ENCODE data around the gene DHX38. TPM values are rescaled to one million over a fixed set of nuclear protein-coding genes. Genes with fewer than 3 reads are reported as not detected.

DHX38 gene
- total and polyA plus RNA-seq, 2 of the 13 experiments (the other 11 are each of a cell fraction or from before 2014, with no cell fraction given): 54.4 to 85.9 TPM

- TF ChIP-seq HMGXB4 (CRISPR knock-in tag; IDR thresholded peaks at IDR 0.05; ENCODE audit: borderline replicate concordance in 1 of 2, low read depth in 1 of 2) (peak; percentile 53 to 70; a peak in 3 of 4 replicates), ZUFSP (CRISPR knock-in tag; IDR thresholded peaks at IDR 0.05; ENCODE audit: borderline replicate concordance) (no peak), KDM1A (CRISPR knock-in tag; IDR thresholded peaks at IDR 0.05) (no peak), REL (CRISPR knock-in tag; conservative IDR thresholded peaks at IDR 0.05) (no peak), KAT7 (CRISPR knock-in tag; IDR thresholded peaks at IDR 0.05; ENCODE audit: borderline replicate concordance) (peak; percentile 81), GMEB1 (CRISPR knock-in tag; IDR thresholded peaks at IDR 0.05; ENCODE audit: borderline replicate concordance) (peak; percentile 86), ZC3H13 (CRISPR knock-in tag; IDR thresholded peaks at IDR 0.05) (no peak), PLSCR1 (CRISPR knock-in tag; IDR thresholded peaks at IDR 0.05; ENCODE audit: borderline replicate concordance) (no peak), HNF1B (CRISPR knock-in tag; IDR thresholded peaks at IDR 0.05) (peak; percentile 87), ZNF10 (CRISPR knock-in tag; IDR thresholded peaks at IDR 0.05; ENCODE audit: borderline replicate concordance, low read depth) (no peak), KDM5B (CRISPR knock-in tag; IDR thresholded peaks at IDR 0.05; ENCODE audit: borderline replicate concordance) (peak; percentile 69), ZNF256 (CRISPR knock-in tag; conservative IDR thresholded peaks at IDR 0.05) (0 out of 2 replicates have a peak, but pooled peaks have one; percentile 48), ZNF652 (CRISPR knock-in tag; IDR thresholded peaks at IDR 0.05; ENCODE audit: borderline replicate concordance, low read depth) (peak; percentile 10; the same call in 1 of the 2 replicates), ZNF768 (CRISPR knock-in tag; IDR thresholded peaks at IDR 0.05) (peak; percentile 49), ZNF761 (CRISPR knock-in tag; conservative IDR thresholded peaks at IDR 0.05) (no peak), ZNF263 (CRISPR knock-in tag; IDR thresholded peaks at IDR 0.05) (0 out of 2 replicates have a peak, but pooled peaks have one; percentile 14)
Measured at GRCh38 chr16:72093448-72094265, at the start of gene DHX38, which contains the start of gene TXNL4B (continued).
